CD4-positive, alpha-beta T cell (primary cell): ENCODE results near the gene MOSPD3. TPM values are rescaled to one million over a fixed set of nuclear protein-coding genes. Genes with fewer than 3 reads are reported as not detected.

Source experiments
- ATAC-seq: fragments of 200-7000 bp; cut with Tn5 transposase; one replicate; pipeline ENCODE4 v1.10.0; 2022; ENCODE audit warnings: mild to moderate bottlenecking; ENCODE audit not compliant: poor library complexity
- CTCF ChIA-PET: fragments of 350-600 bp; sonication (Branson Sonifier 250); formaldehyde crosslinking; loops from one replicate; lab custom pipeline; 2021; ENCODE audit warnings: antibody characterized with exemption, inconsistent platforms; lab: Charles Lee
- POLR2A ChIA-PET: fragments of 350-600 bp; sonication (Branson Sonifier 250); formaldehyde crosslinking; loops from one replicate; lab custom pipeline; 2021; ENCODE audit warnings: antibody characterized with exemption, inconsistent platforms; lab: Charles Lee
- DNase-seq, 14 experiments: peaks; one replicate each; pipeline ENCODE4 v3.0.0-alpha.2; 2013 to 2020; ENCODE audit warnings: mixed read lengths in 2 of 14
- H3K27ac ChIP-seq, 2 donors: one replicate each; pipeline versions ENCODE4 v1.5.1 to v1.7.0; 2013; ENCODE audit warnings: low read length in 2 of 2, low read depth in 1 of 2, mild to moderate bottlenecking in 1 of 2
- H3K27me3 ChIP-seq, 2 experiments: 1 replicate in 1 of 2; 2 replicates in 1 of 2; pipeline versions ENCODE4 v1.6.1 to v1.7.0; 2013; ENCODE audit warnings: low read length in 2 of 2, control low read depth in 1 of 2, mild to moderate bottlenecking in 1 of 2, moderate library complexity in 1 of 2; ENCODE audit not compliant: insufficient read depth in 2 of 2, control insufficient read depth in 1 of 2
- H3K36me3 ChIP-seq: one replicate; pipeline ENCODE4 v1.6.1; 2013; ENCODE audit warnings: low read length, control low read depth; ENCODE audit not compliant: insufficient read depth
- H3K4me1 ChIP-seq: one replicate; pipeline ENCODE4 v1.6.1; 2013; ENCODE audit warnings: low read length, control low read depth; ENCODE audit not compliant: insufficient read depth
- H3K4me3 ChIP-seq: one replicate; pipeline ENCODE4 v1.5.1; 2013; ENCODE audit warnings: mild to moderate bottlenecking, low read length, moderate library complexity
- H3K9me3 ChIP-seq, 2 experiments: 1 replicate in 1 of 2; 2 replicates in 1 of 2; pipeline versions ENCODE4 v1.6.1 to v1.7.0; 2013; ENCODE audit warnings: low read length in 2 of 2, mild to moderate bottlenecking in 2 of 2, control low read depth in 1 of 2, moderate library complexity in 1 of 2; ENCODE audit not compliant: control insufficient read depth in 1 of 2, insufficient read depth in 1 of 2
- H3K27ac Mint-ChIP-seq: one replicate; pipeline ENCODE4 v1.8.0; 2020; ENCODE audit warnings: mixed read lengths
- H3K27me3 Mint-ChIP-seq: one replicate; pipeline ENCODE4 v1.8.0; 2021; ENCODE audit warnings: mixed read lengths
- H3K36me3 Mint-ChIP-seq: one replicate; pipeline ENCODE4 v1.8.0; 2021; ENCODE audit warnings: low read depth, mixed read lengths
- H3K4me1 Mint-ChIP-seq: one replicate; pipeline ENCODE4 v1.8.0; 2021; ENCODE audit warnings: low read depth, mixed read lengths
- H3K4me3 Mint-ChIP-seq: one replicate; pipeline ENCODE4 v1.8.0; 2020; ENCODE audit warnings: mild to moderate bottlenecking, mixed read lengths
- H3K9me3 Mint-ChIP-seq: one replicate; pipeline ENCODE4 v1.8.0; 2020; ENCODE audit warnings: mixed read lengths
- CTCF ChIP-seq: fragments of 200-600 bp; IDR thresholded peaks from one replicate; pipeline ENCODE4 v1.8.0; 2022; ENCODE audit warnings: antibody characterized with exemption, mild to moderate bottlenecking
- intact Hi-C, 2 experiments: fragments of 100-400 bp; cut with DNase I in 1 of 2; cut with micrococcal nuclease in 1 of 2; formaldehyde crosslinking; loops; one replicate each; pipeline versions ENCODE4 v1.15.1 to v1.9.0; 2023 to 2025; cut with DNase I, micrococcal nuclease
- total RNA-seq, 174 experiments: library from RNA in 2 of 174; stranded (reverse) in 2 of 174; gene quantifications; one replicate each; pipeline ENCODE4 v1.2.3 and lab custom pipeline; 2021 to 2026

MOSPD3 gene
- total RNA-seq, 2 experiments from 2014 or later, result 8.5 to 10.9 TPM

- H3K27ac Mint-ChIP-seq, result no peak overlapping the region
- Histone ChIP-seq H3K27me3 (no peaks in the 10 kb centered on the region), H3K4me1 (peaks cover 65% of the 10 kb centered on the region), H3K36me3 (peaks cover 45% of the 10 kb centered on the region), H3K27ac (peak overlapping the region; percentile 93 to 96), H3K9me3 (no peaks in the 10 kb centered on the region), H3K4me3 (peak overlapping the region; percentile 95)
- ATAC-seq (peak; percentile 7), DNase-seq (peak in 13 of 14 experiments; percentile 39 to 89 (median 66))
- intact Hi-C loops, result loop anchor here (1.0 to 2.0 kb wide), 5 partner anchors 13 to 93 kb away; partner anchors contain the start of gene PCOLCE (in 1 of the 2)
- peak overlapping the region; percentile 97 for H3K4me3 Mint-ChIP-seq
- no peaks in the 10 kb centered on the region for H3K27me3 Mint-ChIP-seq
- ChIA-PET POLR2A (interaction anchor here (0.6 to 4.9 kb wide), 23 partner anchors 11 to 482 kb away, joined by 3 to 113 read pairs (median 12); partner anchors contain the start of genes AGFG2, AP4M1, GAL3ST4 and GIGYF1), CTCF (interaction anchor here (1.1 to 2.2 kb wide), 2 partner anchors 19 to 49 kb away, joined by 4 to 5 read pairs; no protein-coding TSS in a partner anchor)
- H3K36me3 Mint-ChIP-seq, result peaks cover 22% of the 10 kb centered on the region
- peaks cover 32% of the 10 kb centered on the region for H3K4me1 Mint-ChIP-seq
- no peak for TF ChIP-seq CTCF
- no peaks in the 10 kb centered on the region for H3K9me3 Mint-ChIP-seq
These were observed 28.9 kb upstream of the MOSPD3 start for GRCh38 chr7:100583132-100584053.

GRCh38 chr7:100584054-100584682, 28.2 kb upstream of the MOSPD3 start:
- Histone ChIP-seq H3K9me3 (no peaks in the 10 kb centered on the region), H3K27me3 (no peaks in the 10 kb centered on the region), H3K4me3 (peak overlapping the region; percentile 95), H3K27ac (peak overlapping the region; percentile 93 to 96), H3K36me3 (peaks cover 37% of the 10 kb centered on the region), H3K4me1 (peaks cover 65% of the 10 kb centered on the region)
- intact Hi-C loops, result loop anchor here in 1 of 2 experiments (2.0 kb wide), 1 partner anchor 91 kb away; no protein-coding TSS in a partner anchor
- DNase-seq (peak in 1 of 14 experiments; percentile 35), ATAC-seq (no peak)
- no peak overlapping the region for H3K27ac Mint-ChIP-seq
- H3K27me3 Mint-ChIP-seq, result no peaks in the 10 kb centered on the region
- ChIA-PET POLR2A (interaction anchor here (0.6 to 4.9 kb wide), 26 partner anchors 12 to 483 kb away, joined by 3 to 113 read pairs (median 10); partner anchors contain the start of genes AGFG2, AP4M1, GAL3ST4 and GIGYF1), CTCF (interaction anchor here (1.1 to 2.2 kb wide), 3 partner anchors 20 to 49 kb away, joined by 4 to 6 read pairs (median 5); no protein-coding TSS in a partner anchor)
- H3K4me1 Mint-ChIP-seq, result peaks cover 35% of the 10 kb centered on the region
- peaks cover 18% of the 10 kb centered on the region for H3K36me3 Mint-ChIP-seq
- H3K4me3 Mint-ChIP-seq, result peak overlapping the region; percentile 97
- no peaks in the 10 kb centered on the region for H3K9me3 Mint-ChIP-seq
- TF ChIP-seq CTCF, result no peak
